ENCODE results near the gene GPR35. TPM values are rescaled to one million over a fixed set of nuclear protein-coding genes. Genes with fewer than 3 reads are reported as not detected.

The GPR35 gene
- total RNA-seq, 1 experiment from 2014 or later: 0.22 TPM

DNA sequence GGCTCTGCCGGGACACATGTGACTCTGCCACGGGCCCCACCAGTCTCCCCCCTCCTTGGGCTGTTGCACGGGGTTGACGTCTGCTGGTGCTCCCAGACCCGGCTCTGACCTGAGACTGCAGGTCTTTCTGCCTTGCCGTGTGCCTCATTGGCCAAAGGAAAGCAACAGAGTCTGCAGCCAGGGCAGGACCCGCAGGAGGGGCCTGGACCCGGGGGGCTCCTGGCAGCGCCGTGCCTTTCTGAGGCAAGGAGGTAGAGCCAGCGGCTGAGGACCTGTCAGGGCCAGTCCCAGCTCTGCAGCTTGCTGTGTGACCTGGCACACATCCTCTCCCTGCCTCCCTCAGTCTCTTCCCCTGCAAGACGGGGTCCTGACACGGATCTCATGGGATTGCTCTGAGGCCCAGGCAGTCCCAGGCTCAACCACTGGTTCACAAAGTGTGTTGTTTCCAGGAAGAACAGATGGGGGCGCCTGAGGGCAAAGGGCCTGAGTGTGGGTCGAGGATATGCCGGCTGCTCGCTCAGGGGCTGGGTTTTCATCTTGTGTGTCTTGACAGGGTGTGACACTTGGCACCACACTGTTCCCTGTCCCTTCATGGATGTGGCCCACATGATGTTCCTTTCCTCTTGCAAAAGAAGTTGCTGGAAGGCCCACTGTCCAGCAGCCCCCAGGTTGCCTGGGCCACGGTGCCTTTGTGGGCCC lies 29.8 kb upstream of the GPR35 start:
- Mint-ChIP-seq H3K27ac (no peak overlapping the region), H3K36me3 (0 out of 2 replicates have a peak, but pooled peaks cover 2% of the 10 kb centered on the region), H3K4me3 (no peak overlapping the region), H3K27me3 (ENCODE audit: low read depth) (no peaks in the 10 kb centered on the region), H3K4me1 (no peaks in the 10 kb centered on the region), H3K9me3 (no peaks in the 10 kb centered on the region)
- ChIA-PET POLR2A (no interaction called here), CTCF (interaction anchor here (0.6 to 1.1 kb wide), 4 partner anchors 9 to 112 kb away, joined by 3 read pairs; no protein-coding TSS in a partner anchor)
- TF ChIP-seq, protein P1, sequence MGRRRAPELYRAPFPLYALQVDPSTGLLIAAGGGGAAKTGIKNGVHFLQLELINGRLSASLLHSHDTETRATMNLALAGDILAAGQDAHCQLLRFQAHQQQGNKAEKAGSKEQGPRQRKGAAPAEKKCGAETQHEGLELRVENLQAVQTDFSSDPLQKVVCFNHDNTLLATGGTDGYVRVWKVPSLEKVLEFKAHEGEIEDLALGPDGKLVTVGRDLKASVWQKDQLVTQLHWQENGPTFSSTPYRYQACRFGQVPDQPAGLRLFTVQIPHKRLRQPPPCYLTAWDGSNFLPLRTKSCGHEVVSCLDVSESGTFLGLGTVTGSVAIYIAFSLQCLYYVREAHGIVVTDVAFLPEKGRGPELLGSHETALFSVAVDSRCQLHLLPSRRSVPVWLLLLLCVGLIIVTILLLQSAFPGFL (CRISPR knock-in tag; IDR thresholded peaks at IDR 0.05; ENCODE audit: borderline replicate concordance): no peak
- TF ChIP-seq, protein P2, sequence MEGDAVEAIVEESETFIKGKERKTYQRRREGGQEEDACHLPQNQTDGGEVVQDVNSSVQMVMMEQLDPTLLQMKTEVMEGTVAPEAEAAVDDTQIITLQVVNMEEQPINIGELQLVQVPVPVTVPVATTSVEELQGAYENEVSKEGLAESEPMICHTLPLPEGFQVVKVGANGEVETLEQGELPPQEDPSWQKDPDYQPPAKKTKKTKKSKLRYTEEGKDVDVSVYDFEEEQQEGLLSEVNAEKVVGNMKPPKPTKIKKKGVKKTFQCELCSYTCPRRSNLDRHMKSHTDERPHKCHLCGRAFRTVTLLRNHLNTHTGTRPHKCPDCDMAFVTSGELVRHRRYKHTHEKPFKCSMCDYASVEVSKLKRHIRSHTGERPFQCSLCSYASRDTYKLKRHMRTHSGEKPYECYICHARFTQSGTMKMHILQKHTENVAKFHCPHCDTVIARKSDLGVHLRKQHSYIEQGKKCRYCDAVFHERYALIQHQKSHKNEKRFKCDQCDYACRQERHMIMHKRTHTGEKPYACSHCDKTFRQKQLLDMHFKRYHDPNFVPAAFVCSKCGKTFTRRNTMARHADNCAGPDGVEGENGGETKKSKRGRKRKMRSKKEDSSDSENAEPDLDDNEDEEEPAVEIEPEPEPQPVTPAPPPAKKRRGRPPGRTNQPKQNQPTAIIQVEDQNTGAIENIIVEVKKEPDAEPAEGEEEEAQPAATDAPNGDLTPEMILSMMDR (IDR thresholded peaks at IDR 0.05): 0 out of 2 replicates have a peak, but pooled peaks have one; percentile 16
- DNase-seq (ENCODE audit: low spot score) (peak; percentile 80), ATAC-seq (peak; percentile 92)

DNA sequence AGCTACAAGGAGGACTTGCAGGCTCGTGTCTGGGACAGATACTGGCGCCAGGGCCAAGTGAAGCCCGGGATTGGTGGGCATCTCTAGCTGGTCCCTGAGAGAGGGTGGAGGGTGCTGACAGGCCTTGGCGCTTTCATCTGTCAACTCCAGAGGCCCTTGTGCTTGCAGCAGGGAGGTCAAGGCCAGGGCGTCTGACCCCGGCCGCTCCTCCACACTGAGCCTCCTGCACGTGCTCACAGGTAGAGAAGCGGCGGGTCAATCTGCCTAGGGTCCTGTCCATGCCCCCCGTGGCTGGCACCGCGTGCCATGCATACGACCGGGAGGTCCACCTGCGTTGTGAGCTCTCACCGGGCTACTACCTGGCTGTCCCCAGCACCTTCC lies 29.2 kb upstream of the GPR35 start:
- H3K4me1 Mint-ChIP-seq: no peaks in the 10 kb centered on the region
- no peak overlapping the region for H3K27ac Mint-ChIP-seq
- POLR2A ChIA-PET: no interaction called here
- peak; percentile 8 for DNase-seq (ENCODE audit: low spot score)
- H3K27me3 Mint-ChIP-seq (ENCODE audit: low read depth): no peaks in the 10 kb centered on the region
- H3K4me3 Mint-ChIP-seq: no peak overlapping the region
- TF ChIP-seq, protein P3, sequence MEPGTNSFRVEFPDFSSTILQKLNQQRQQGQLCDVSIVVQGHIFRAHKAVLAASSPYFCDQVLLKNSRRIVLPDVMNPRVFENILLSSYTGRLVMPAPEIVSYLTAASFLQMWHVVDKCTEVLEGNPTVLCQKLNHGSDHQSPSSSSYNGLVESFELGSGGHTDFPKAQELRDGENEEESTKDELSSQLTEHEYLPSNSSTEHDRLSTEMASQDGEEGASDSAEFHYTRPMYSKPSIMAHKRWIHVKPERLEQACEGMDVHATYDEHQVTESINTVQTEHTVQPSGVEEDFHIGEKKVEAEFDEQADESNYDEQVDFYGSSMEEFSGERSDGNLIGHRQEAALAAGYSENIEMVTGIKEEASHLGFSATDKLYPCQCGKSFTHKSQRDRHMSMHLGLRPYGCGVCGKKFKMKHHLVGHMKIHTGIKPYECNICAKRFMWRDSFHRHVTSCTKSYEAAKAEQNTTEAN (CRISPR knock-in tag; IDR thresholded peaks at IDR 0.05): no peak
- no peak for TF ChIP-seq GRHL2 (CRISPR knock-in tag; IDR thresholded peaks at IDR 0.05; ENCODE audit: insufficient replicate concordance, severe bottlenecking)
- TF ChIP-seq PRRX2 (CRISPR knock-in tag; IDR thresholded peaks at IDR 0.05): no peak
- TF ChIP-seq ZNF138 (CRISPR knock-in tag; conservative IDR thresholded peaks at IDR 0.05): no peak
- TF ChIP-seq CREM (CRISPR knock-in tag; IDR thresholded peaks at IDR 0.05): no peak
- TF ChIP-seq CBFB (CRISPR knock-in tag; IDR thresholded peaks at IDR 0.05; ENCODE audit: low read depth): no peak
- TF ChIP-seq MYBL2 (CRISPR knock-in tag; IDR thresholded peaks at IDR 0.05): no peak
- no peak for TF ChIP-seq GABPB1 (CRISPR knock-in tag; IDR thresholded peaks at IDR 0.05)
- TF ChIP-seq ZNF416 (CRISPR knock-in tag; IDR thresholded peaks at IDR 0.05): no peak
- no peak for TF ChIP-seq RELA (CRISPR knock-in tag; IDR thresholded peaks at IDR 0.05; ENCODE audit: borderline replicate concordance)
- no peak for ATAC-seq
- 0 out of 2 replicates have a peak, but pooled peaks cover 2% of the 10 kb centered on the region for H3K36me3 Mint-ChIP-seq
- no peaks in the 10 kb centered on the region for H3K9me3 Mint-ChIP-seq
- CTCF ChIA-PET: interaction anchor here (0.6 to 1.1 kb wide), 3 partner anchors 8 to 112 kb away, joined by 3 read pairs; no protein-coding TSS in a partner anchor

DNA sequence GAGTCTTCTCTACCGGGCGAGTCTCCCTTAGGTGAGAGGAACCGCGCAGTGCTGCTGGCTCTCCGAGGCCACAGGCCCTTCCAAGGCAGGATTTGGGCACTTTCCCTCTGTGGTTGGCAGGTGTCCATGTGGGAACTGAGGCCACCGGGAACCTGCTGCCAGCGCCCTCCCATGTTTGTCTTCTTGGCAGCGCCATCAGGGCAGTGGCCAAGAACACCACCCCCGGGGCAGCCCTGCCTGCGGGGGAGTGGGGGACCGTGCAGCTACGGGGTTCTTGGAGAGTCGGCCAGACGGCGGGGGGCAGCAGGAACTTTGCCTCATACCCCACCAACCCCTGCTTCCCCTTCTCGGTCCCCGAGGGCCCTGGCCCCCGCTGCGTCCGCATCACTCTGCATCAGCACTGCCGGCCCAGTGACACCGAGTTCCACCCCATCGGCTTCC lies 28.8 kb upstream of the GPR35 start:
- no peaks in the 10 kb centered on the region for H3K9me3 Mint-ChIP-seq
- POLR2A ChIA-PET: no interaction called here
- CTCF ChIA-PET: interaction anchor here (0.6 to 1.0 kb wide), 2 partner anchors 30 to 111 kb away, joined by 3 read pairs; no protein-coding TSS in a partner anchor
- H3K27ac Mint-ChIP-seq: no peak overlapping the region
- no peak for ATAC-seq
- H3K36me3 Mint-ChIP-seq: 0 out of 2 replicates have a peak, but pooled peaks cover under 1% of the 10 kb centered on the region
- TF ChIP-seq TEAD4 (CRISPR knock-in tag; IDR thresholded peaks at IDR 0.05): no peak
- TF ChIP-seq ZBTB21 (CRISPR knock-in tag; IDR thresholded peaks at IDR 0.05; ENCODE audit: borderline replicate concordance): no peak
- TF ChIP-seq, protein P4, sequence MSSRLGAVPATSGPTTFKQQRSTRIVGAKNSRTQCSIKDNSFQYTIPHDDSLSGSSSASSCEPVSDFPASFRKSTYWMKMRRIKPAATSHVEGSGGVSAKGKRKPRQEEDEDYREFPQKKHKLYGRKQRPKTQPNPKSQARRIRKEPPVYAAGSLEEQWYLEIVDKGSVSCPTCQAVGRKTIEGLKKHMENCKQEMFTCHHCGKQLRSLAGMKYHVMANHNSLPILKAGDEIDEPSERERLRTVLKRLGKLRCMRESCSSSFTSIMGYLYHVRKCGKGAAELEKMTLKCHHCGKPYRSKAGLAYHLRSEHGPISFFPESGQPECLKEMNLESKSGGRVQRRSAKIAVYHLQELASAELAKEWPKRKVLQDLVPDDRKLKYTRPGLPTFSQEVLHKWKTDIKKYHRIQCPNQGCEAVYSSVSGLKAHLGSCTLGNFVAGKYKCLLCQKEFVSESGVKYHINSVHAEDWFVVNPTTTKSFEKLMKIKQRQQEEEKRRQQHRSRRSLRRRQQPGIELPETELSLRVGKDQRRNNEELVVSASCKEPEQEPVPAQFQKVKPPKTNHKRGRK (CRISPR knock-in tag; IDR thresholded peaks at IDR 0.05; ENCODE audit: borderline replicate concordance): no peak
- TF ChIP-seq, protein P5, sequence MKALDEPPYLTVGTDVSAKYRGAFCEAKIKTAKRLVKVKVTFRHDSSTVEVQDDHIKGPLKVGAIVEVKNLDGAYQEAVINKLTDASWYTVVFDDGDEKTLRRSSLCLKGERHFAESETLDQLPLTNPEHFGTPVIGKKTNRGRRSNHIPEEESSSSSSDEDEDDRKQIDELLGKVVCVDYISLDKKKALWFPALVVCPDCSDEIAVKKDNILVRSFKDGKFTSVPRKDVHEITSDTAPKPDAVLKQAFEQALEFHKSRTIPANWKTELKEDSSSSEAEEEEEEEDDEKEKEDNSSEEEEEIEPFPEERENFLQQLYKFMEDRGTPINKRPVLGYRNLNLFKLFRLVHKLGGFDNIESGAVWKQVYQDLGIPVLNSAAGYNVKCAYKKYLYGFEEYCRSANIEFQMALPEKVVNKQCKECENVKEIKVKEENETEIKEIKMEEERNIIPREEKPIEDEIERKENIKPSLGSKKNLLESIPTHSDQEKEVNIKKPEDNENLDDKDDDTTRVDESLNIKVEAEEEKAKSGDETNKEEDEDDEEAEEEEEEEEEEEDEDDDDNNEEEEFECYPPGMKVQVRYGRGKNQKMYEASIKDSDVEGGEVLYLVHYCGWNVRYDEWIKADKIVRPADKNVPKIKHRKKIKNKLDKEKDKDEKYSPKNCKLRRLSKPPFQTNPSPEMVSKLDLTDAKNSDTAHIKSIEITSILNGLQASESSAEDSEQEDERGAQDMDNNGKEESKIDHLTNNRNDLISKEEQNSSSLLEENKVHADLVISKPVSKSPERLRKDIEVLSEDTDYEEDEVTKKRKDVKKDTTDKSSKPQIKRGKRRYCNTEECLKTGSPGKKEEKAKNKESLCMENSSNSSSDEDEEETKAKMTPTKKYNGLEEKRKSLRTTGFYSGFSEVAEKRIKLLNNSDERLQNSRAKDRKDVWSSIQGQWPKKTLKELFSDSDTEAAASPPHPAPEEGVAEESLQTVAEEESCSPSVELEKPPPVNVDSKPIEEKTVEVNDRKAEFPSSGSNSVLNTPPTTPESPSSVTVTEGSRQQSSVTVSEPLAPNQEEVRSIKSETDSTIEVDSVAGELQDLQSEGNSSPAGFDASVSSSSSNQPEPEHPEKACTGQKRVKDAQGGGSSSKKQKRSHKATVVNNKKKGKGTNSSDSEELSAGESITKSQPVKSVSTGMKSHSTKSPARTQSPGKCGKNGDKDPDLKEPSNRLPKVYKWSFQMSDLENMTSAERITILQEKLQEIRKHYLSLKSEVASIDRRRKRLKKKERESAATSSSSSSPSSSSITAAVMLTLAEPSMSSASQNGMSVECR (CRISPR knock-in tag; IDR thresholded peaks at IDR 0.05; ENCODE audit: borderline replicate concordance): no peak
- TF ChIP-seq, protein P6, sequence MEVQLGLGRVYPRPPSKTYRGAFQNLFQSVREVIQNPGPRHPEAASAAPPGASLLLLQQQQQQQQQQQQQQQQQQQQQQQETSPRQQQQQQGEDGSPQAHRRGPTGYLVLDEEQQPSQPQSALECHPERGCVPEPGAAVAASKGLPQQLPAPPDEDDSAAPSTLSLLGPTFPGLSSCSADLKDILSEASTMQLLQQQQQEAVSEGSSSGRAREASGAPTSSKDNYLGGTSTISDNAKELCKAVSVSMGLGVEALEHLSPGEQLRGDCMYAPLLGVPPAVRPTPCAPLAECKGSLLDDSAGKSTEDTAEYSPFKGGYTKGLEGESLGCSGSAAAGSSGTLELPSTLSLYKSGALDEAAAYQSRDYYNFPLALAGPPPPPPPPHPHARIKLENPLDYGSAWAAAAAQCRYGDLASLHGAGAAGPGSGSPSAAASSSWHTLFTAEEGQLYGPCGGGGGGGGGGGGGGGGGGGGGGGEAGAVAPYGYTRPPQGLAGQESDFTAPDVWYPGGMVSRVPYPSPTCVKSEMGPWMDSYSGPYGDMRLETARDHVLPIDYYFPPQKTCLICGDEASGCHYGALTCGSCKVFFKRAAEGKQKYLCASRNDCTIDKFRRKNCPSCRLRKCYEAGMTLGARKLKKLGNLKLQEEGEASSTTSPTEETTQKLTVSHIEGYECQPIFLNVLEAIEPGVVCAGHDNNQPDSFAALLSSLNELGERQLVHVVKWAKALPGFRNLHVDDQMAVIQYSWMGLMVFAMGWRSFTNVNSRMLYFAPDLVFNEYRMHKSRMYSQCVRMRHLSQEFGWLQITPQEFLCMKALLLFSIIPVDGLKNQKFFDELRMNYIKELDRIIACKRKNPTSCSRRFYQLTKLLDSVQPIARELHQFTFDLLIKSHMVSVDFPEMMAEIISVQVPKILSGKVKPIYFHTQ (CRISPR knock-in tag; IDR thresholded peaks at IDR 0.05): no peak
- TF ChIP-seq HMGA2 (CRISPR knock-in tag; IDR thresholded peaks at IDR 0.05): no peak
- no peak overlapping the region for H3K4me3 Mint-ChIP-seq
- H3K4me1 Mint-ChIP-seq: no peaks in the 10 kb centered on the region
- no peaks in the 10 kb centered on the region for H3K27me3 Mint-ChIP-seq (ENCODE audit: low read depth)
- no peak for DNase-seq (ENCODE audit: low spot score)
